Effector CD4-positive, alpha-beta T cell (primary cell): Measurements from ENCODE around the gene MAVS.

Source experiments
- DNase-seq: peaks from one replicate; pipeline ENCODE4 v3.0.0-alpha.2; 2020

The MAVS gene

DNA sequence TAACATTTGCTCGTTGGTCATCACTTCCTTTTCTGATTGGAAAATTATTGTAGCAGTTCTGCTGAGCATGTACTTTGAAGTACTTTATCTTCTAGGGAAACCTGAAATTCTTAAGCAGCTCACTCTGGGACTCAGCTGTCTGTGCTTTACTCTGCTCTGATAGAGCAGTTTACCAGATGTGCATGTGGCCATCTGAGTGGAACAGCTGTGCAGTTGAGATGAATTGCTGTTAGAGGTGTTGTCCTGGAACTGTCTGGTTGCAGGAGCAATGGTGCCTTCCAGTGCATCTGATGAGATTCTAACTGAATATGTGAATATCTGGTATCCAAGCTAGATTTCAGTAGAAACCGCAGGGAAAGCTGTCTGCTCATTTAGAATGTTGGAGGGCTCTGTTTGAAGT lies 69.7 kb downstream of the MAVS start:
- no peak for DNase-seq

DNA sequence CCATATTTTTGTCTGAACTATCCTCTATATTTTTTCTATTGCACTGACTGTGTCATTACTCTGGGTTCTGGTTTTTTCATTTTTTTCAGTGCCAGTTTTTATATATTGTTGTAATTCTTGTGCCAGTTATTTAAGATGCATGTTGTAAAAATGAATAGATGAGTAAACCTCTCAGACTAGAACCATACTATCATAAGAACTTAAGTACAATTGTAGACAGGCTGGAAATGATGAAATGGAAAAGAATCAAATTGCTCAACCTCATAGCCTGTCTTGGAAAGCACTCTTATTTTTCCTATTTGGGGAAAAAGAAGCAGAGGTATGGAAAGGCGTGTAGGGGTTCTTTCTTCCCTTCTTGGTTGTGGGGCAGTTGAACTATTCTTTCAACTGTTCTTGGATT lies 72.7 kb downstream of the MAVS start:
- no peak for DNase-seq

GRCh38 chr20:3922223-3922982 lies 75.8 kb downstream of the MAVS start:
- DNase-seq: no peak

DNA sequence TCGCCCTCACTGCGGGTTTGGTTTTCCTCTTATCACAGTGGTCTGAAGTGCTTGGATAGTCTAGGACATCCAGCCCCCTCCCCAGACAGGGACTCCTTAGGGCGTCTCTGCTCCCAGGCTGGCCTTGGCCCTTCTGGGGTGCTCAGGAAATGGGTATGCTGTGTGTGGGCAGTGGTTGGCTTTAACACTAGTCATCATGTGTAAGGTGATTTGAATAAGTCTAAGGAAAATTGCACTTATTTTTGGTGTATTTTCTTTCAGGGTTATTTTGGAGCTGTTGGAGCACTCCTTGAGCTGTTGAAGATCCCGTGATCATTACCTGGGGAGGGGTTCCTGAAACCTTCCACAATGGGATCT lies 76.3 kb downstream of the MAVS start:
- DNase-seq: no peak

DNA sequence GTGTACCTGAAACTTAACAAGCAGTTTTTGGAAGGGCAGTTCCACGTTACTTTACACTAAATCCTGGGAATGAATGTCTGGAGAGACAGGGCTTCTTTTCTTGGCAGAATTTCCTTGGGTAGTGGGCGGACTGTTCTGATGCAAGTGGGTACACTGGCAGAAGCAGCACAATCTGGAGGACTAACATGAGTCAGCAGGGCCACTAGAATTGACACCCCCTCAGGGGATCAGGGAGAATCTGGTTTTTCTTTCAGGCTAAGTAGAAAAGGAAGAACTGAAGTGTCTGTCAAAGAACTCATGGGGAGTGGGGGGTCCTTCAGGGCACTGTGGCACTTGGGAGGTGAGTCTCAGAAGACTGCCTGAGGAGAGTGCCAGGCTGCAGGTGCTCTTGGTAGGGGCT lies 77.2 kb downstream of the MAVS start:
- no peak for DNase-seq

DNA sequence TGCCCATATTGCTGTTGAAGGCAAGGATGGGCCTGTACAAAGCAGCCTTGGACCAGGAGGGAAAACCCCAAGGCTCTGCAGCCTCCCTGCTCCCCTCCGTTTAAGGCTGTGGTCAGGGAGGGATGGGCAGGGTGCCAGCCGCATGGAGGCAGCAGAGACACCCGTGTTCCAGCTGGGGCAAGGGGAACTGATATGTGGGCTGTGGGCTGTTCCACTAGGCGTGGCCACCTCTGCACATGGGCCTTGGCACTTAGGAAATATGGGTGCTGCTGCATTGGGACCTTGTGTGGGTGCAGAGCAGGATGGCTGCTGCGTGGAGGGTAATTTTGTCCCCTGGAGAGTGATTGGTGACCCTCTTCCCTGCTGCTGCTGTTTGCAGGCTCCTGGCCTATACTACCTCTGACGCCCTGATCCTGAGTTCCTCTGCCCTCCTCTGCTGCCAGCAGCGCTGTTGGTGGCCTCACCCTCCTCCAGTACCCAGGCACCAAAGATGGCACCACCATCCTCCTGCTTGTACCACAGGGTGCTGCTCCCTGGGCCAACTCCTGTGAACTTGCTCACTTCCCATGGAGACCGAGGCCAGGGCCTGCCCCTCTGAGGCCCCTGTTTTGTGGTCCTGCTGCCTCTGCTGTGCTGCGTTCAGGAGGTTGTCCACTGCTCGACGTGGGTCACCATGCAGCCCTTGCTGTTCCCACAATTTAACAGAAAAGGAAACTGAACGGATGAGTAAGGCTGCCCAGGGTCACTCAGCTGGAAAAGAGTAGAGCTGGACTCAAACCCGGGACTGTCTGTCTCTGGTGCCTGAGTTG lies 77.9 kb downstream of the MAVS start:
- DNase-seq: no peak

DNA sequence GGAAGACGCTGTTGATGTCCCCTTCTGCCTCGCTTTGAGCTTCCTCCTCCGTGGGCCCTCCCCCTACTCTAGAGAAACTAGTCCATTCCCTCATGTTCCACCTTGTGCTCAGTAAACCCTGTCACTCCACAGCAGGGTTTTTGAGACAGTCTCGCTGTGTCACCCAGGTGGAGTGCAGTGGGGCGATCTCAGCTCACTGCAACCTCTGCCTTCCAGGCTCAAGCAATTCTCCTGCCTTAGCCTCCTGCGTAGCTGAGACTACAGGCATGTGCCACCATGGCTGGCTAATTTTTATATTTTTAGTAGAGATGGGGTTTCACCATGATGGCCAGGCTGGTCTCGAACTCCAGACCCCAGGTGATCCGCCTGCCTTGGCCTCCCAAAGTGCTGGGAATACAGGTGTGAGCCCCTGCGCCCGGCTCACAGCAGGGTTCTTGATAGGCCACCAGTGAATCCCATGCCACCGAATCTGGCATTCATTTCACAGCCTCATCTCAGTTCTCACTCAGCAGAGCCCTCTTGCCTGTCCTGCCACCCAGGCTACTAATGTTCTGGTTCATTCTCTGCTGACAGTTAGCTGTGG lies 78.6 kb downstream of the MAVS start:
- DNase-seq: no peak
